GM12878 (cell line): Measurements from ENCODE around the gene PTGER4. TPM values are rescaled to one million over a fixed set of nuclear protein-coding genes. Genes with fewer than 3 reads are reported as not detected.
"Not testable (repeated sequence)": the region's sequence is repeated elsewhere in the genome, so short reads cannot be mapped to it uniquely, and the experiment has no call there.

ENCODE experiments used
- ATAC-seq: fragments of 200-7000 bp; cut with Tn5 transposase; 3 replicates; pipeline ENCODE4 v1.9.1; 2020; ENCODE audit warnings: mild to moderate bottlenecking, moderate library complexity
- BruUV-seq: library from RNA; stranded (reverse); fragments of 400-500 nt; replicated peaks from 2 replicates; lab custom pipeline; 2021; lab: Mats Ljungman, UMichigan
- CTCF ChIA-PET: fragments of 300-600 bp; sonication (Branson Sonifier 250); formaldehyde crosslinking; extraction: SDS; loops from one replicate; lab custom pipeline; 2021; ENCODE audit warnings: inconsistent platforms; lab: Yijun Ruan, JAX
- POLR2A ChIA-PET: fragments of 350-600 bp; formaldehyde crosslinking; extraction: SDS; loops from one replicate; lab custom pipeline; 2021; ENCODE audit warnings: inconsistent platforms; lab: Charles Lee
- RAD21 ChIA-PET: fragments of 300-600 bp; sonication (Branson Sonifier 250); formaldehyde crosslinking; loops from one replicate; lab custom pipeline; 2023; ENCODE audit warnings: antibody characterized with exemption; ENCODE audit not compliant: unreplicated experiment; lab: Charles Lee
- SMC1A ChIA-PET: fragments of 300-600 bp; sonication (Branson Sonifier 250); formaldehyde crosslinking; loops from one replicate; lab custom pipeline; 2023; ENCODE audit not compliant: unreplicated experiment, uncharacterized antibody; lab: Charles Lee
- DNase-seq: peaks from one replicate; pipeline ENCODE4 v3.0.0-alpha.2; 2011; ENCODE audit warnings: low read depth, low spot score
- FAIRE-seq: peaks from 3 replicates; lab custom pipeline; 2011; peaks lifted over from hg19 to GRCh38; lab: Jason Lieb, UNC
- H2AFZ ChIP-seq: 2 replicates; pipeline ENCODE4 v1.6.0; 2011; ENCODE audit warnings: low read depth, low read length, control low read depth; ENCODE audit not compliant: control insufficient read depth
- H3K27ac ChIP-seq: 2 replicates; pipeline ENCODE4 v1.5.1; 2011; ENCODE audit warnings: control low read depth; ENCODE audit not compliant: control insufficient read depth, insufficient read depth
- H3K27me3 ChIP-seq, 2 experiments: replicated peaks in 1 of 2; 2 replicates each; pipeline versions ENCODE4 v1.6.0 to v1.6.1; 2011; ENCODE audit warnings: low read length in 1 of 2; ENCODE audit not compliant: control insufficient read depth in 2 of 2, insufficient read depth in 2 of 2
- H3K36me3 ChIP-seq, 2 experiments: 2 replicates each; pipeline ENCODE4 v1.5.1; 2011; ENCODE audit warnings: low read length in 1 of 2; ENCODE audit not compliant: control insufficient read depth in 2 of 2, insufficient read depth in 2 of 2
- H3K4me1 ChIP-seq: 2 replicates; pipeline ENCODE4 v1.6.1; 2011; ENCODE audit warnings: mild to moderate bottlenecking, low read length, moderate library complexity, mixed read lengths; ENCODE audit not compliant: control insufficient read depth, insufficient read depth
- H3K4me2 ChIP-seq: 2 replicates; pipeline ENCODE4 v1.6.0; 2011; ENCODE audit warnings: control low read depth; ENCODE audit not compliant: control insufficient read depth, insufficient read depth
- H3K4me3 ChIP-seq: fragments of 200-600 bp; sonication (generic); 2 replicates; pipeline ENCODE4 v1.5.1; 2016
- H3K79me2 ChIP-seq: 2 replicates; pipeline ENCODE4 v1.6.0; 2011; ENCODE audit warnings: low read length; ENCODE audit not compliant: control insufficient read depth, insufficient read depth
- H3K9ac ChIP-seq: 2 replicates; pipeline ENCODE4 v1.8.0; 2011; ENCODE audit warnings: low read length, control low read depth, mixed read lengths; ENCODE audit not compliant: control insufficient read depth, insufficient read depth
- H3K9me3 ChIP-seq: replicated peaks from 3 replicates; pipeline ENCODE4 v1.5.1; 2011; ENCODE audit warnings: mild to moderate bottlenecking, low read length; ENCODE audit not compliant: control insufficient read depth, insufficient read depth
- H4K20me1 ChIP-seq: 2 replicates; pipeline ENCODE4 v1.6.0; 2011; ENCODE audit not compliant: control insufficient read depth, insufficient read depth
- CHD4 ChIP-seq: fragments of 200-600 bp; sonication (generic); IDR thresholded peaks from 2 replicates; pipeline ENCODE4 v1.6.1; 2016; ENCODE audit warnings: mild to moderate bottlenecking
- SPI1 ChIP-seq: IDR thresholded peaks from 2 replicates; pipeline ENCODE4 v1.6.1; 2011; ENCODE audit warnings: low read depth, mild to moderate bottlenecking, low read length, moderate library complexity, borderline replicate concordance; ENCODE audit not compliant: insufficient read depth
- WGBS: methylation state at CpG from one replicate; pipeline ENCODE4 v1.1.6; 2016; ENCODE audit warnings: low lambda C conversion rate; ENCODE audit not compliant: insufficient replicate concordance, insufficient coverage; ENCODE audit errors: missing lambda C conversion rate; 5-methylcytosine and 5-hydroxymethylcytosine counted together
- in situ Hi-C: fragments of 300-500 bp; cut with MboI; formaldehyde crosslinking; loops from 9 replicates; pipeline ENCODE4 v1.14.3; 2018; ENCODE audit warnings: mixed read lengths
- intact Hi-C: fragments of 100-400 bp; cut with micrococcal nuclease; formaldehyde crosslinking; loops from one replicate; pipeline ENCODE4 v1.14.2; 2022; ENCODE audit not compliant: unreplicated experiment
- polyA plus RNA-seq, 11 experiments: library from polyadenylated mRNA; depleted of rRNA in 4 of 11; unstranded in 6 of 11; stranded (reverse) in 5 of 11; fragments of >200 nt; fragmentation: Nextera tagmentation in 4 of 11; fragmentation: Illumina TruSeq in 1 of 11; extraction: Ambion mirVana in 4 of 11; extraction: Trizol in 1 of 11; gene quantifications; 1 replicate in 1 of 11; 2 replicates in 10 of 11; pipeline versions ENCODE4 v1.2.1 to v1.2.3, GENCODE V29; 2011 to 2016; ENCODE audit warnings: inconsistent platforms in 2 of 11, missing spikeins in 2 of 11, low read depth in 1 of 11
- total RNA-seq, 4 experiments: library from RNA; depleted of rRNA in 3 of 4; stranded (reverse); fragments of >200 nt in 3 of 4; fragmentation: Illumina TruSeq in 1 of 4; extraction: Trizol in 1 of 4; gene quantifications; 2 replicates each; pipeline versions ENCODE4 v1.2.1 to v1.2.3, GENCODE V29; 2013 to 2021

The PTGER4 gene
- total and polyA plus RNA-seq, 10 of the 15 experiments (the other 5 are each of a cell fraction or from before 2014, with no cell fraction given) = 0.15 to 3.7 (median 0.62) TPM

- SMC1A ChIA-PET = interaction anchor here (0.6 to 2.3 kb wide), 3 partner anchors 11 to 659 kb away, joined by 3 to 5 read pairs (median 4); no protein-coding TSS in a partner anchor
- H3K36me3 ChIP-seq = no peaks in the 10 kb centered on the region
- peaks cover 6% of the 10 kb centered on the region for H3K4me1 ChIP-seq
- no peak for ATAC-seq
- 25% methylated on average over 2 of the region's 2 CpGs for WGBS
- no peak overlapping the region for H2AFZ ChIP-seq
- DNase-seq = no peak
- no peak overlapping the region for H3K4me3 ChIP-seq
- RAD21 ChIA-PET = interaction anchor here (0.6 kb wide), 1 partner anchor 31 kb away, joined by 3 read pairs; no protein-coding TSS in a partner anchor
- in situ Hi-C loops = no loop called here
- H3K4me2 ChIP-seq = no peak overlapping the region
- intact Hi-C loops = no loop called here
- H3K79me2 ChIP-seq = no peaks in the 10 kb centered on the region
- BruUV-seq = no TSS peak
- no peaks in the 10 kb centered on the region for H4K20me1 ChIP-seq
- POLR2A ChIA-PET = interaction anchor here (0.6 kb wide), 1 partner anchor 520 kb away, joined by 4 read pairs; no protein-coding TSS in a partner anchor
- H3K27me3 ChIP-seq = no peaks in the 10 kb centered on the region
- H3K27ac ChIP-seq = no peak overlapping the region
- H3K9ac ChIP-seq = no peak overlapping the region
- CTCF ChIA-PET = interaction anchor here (0.7 kb wide), 1 partner anchor 11 kb away, joined by 3 read pairs; no protein-coding TSS in a partner anchor
- H3K9me3 ChIP-seq = no peaks in the 10 kb centered on the region
- no peak for FAIRE-seq
- peak; percentile 11; the same call in 1 of the 2 replicates for TF ChIP-seq SPI1
- no peak for TF ChIP-seq CHD4
Measured at GRCh38 chr5:40655138-40655537, 24.6 kb upstream of the PTGER4 start.

- H4K20me1 ChIP-seq, H2AFZ ChIP-seq, H3K4me2 ChIP-seq, H3K36me3 ChIP-seq, RAD21 ChIA-PET, H3K4me1 ChIP-seq, H3K4me3 ChIP-seq, FAIRE-seq, BruUV-seq, H3K27me3 ChIP-seq, H3K79me2 ChIP-seq, intact Hi-C loops, CTCF ChIA-PET, ATAC-seq, H3K27ac ChIP-seq, H3K9me3 ChIP-seq, POLR2A ChIA-PET, in situ Hi-C loops, DNase-seq, H3K9ac ChIP-seq: not testable (repeated sequence)
- SMC1A ChIA-PET = interaction anchor here (0.6 to 1.3 kb wide), 2 partner anchors 33 to 292 kb away, joined by 3 read pairs; no protein-coding TSS in a partner anchor
Measured at GRCh38 chr5:40656091-40656490, 23.6 kb upstream of the PTGER4 start.
